ENCODE results near the gene TMPRSS6. TPM values are rescaled to one million over a fixed set of nuclear protein-coding genes. Genes with fewer than 3 reads are reported as not detected.
A peak's percentile ranks its signal among the peaks of the same experiment; 100 is the strongest.

Gene TMPRSS6
- total RNA-seq: 100 to 1,000 TPM in 1 of 2 donors, 10 to 100 TPM in 1; 86.6 to 343 TPM

- Mint-ChIP-seq H3K4me3 (no peak within 1 kb of the TSS), H3K9me3 (no peaks in the 10 kb centered on the region), H3K27ac (no peak within 1 kb of the TSS), H3K27me3 (no peaks in the 10 kb centered on the region), H3K4me1 (peaks cover 7% of the 10 kb centered on the region), H3K36me3 (ENCODE audit: low read depth) (no peaks in the 10 kb centered on the region)
- no peak for ATAC-seq (replicated peaks)
Observed at GRCh38 chr22:37109242-37109917, at the start of gene TMPRSS6. Gene TMPRSS6 (minus strand): TSS chr22:37109713. CDS start chr22:37103417, 6,296 bp downstream.

- H3K27me3 Mint-ChIP-seq: no peaks in the 10 kb centered on the region
- H3K4me1 Mint-ChIP-seq: peaks cover 37% of the 10 kb centered on the region
- no peak for ATAC-seq (replicated peaks)
- H3K36me3 Mint-ChIP-seq (ENCODE audit: low read depth): peaks cover 10% of the 10 kb centered on the region
- H3K27ac Mint-ChIP-seq: peak overlapping the region; percentile 37
- H3K9me3 Mint-ChIP-seq: no peaks in the 10 kb centered on the region
- H3K4me3 Mint-ChIP-seq: peak overlapping the region; percentile 29
Observed at GRCh38 chr22:37158963-37159290, 49.4 kb upstream of the TMPRSS6 start.

- peaks cover 3% of the 10 kb centered on the region for H3K36me3 Mint-ChIP-seq (ENCODE audit: low read depth)
- peak overlapping the region; percentile 63 for H3K27ac Mint-ChIP-seq
- H3K27me3 Mint-ChIP-seq: no peaks in the 10 kb centered on the region
- no peaks in the 10 kb centered on the region for H3K9me3 Mint-ChIP-seq
- H3K4me1 Mint-ChIP-seq: peaks cover 40% of the 10 kb centered on the region
- no peak for ATAC-seq (replicated peaks)
- H3K4me3 Mint-ChIP-seq: peak overlapping the region; percentile 5
Observed at GRCh38 chr22:37157516-37158285, 48.2 kb upstream of the TMPRSS6 start.

GRCh38 chr22:37156686-37157435, 47.3 kb upstream of the TMPRSS6 start:
- no peaks in the 10 kb centered on the region for H3K36me3 Mint-ChIP-seq (ENCODE audit: low read depth)
- H3K27me3 Mint-ChIP-seq: no peaks in the 10 kb centered on the region
- no peaks in the 10 kb centered on the region for H3K9me3 Mint-ChIP-seq
- no peak for ATAC-seq (replicated peaks)
- peaks cover 35% of the 10 kb centered on the region for H3K4me1 Mint-ChIP-seq
- peak overlapping the region; percentile 63 for H3K27ac Mint-ChIP-seq
- no peak overlapping the region for H3K4me3 Mint-ChIP-seq

GRCh38 chr22:37155971-37156370, 46.5 kb upstream of the TMPRSS6 start:
- H3K4me1 Mint-ChIP-seq: peaks cover 42% of the 10 kb centered on the region
- ATAC-seq (replicated peaks): no peak

GRCh38 chr22:37154925-37155712, 45.6 kb upstream of the TMPRSS6 start:
- Mint-ChIP-seq H3K4me1 (peaks cover 51% of the 10 kb centered on the region), H3K36me3 (ENCODE audit: low read depth) (peaks cover 3% of the 10 kb centered on the region), H3K9me3 (no peaks in the 10 kb centered on the region), H3K27me3 (no peaks in the 10 kb centered on the region), H3K4me3 (peak overlapping the region; percentile 62), H3K27ac (peak overlapping the region; percentile 80)
- ATAC-seq (replicated peaks): peak; percentile 93

More at GRCh38 chr22:37155971-37156370, 46.5 kb upstream of the TMPRSS6 start:
- no peaks in the 10 kb centered on the region for H3K27me3 Mint-ChIP-seq
- no peaks in the 10 kb centered on the region for H3K9me3 Mint-ChIP-seq
- H3K36me3 Mint-ChIP-seq (ENCODE audit: low read depth): no peaks in the 10 kb centered on the region
- H3K27ac Mint-ChIP-seq: peak overlapping the region; percentile 80
- H3K4me3 Mint-ChIP-seq: peak overlapping the region; percentile 62

- H3K36me3 Mint-ChIP-seq (ENCODE audit: low read depth): peaks cover 15% of the 10 kb centered on the region
- no peak overlapping the region for H3K4me3 Mint-ChIP-seq
- no peaks in the 10 kb centered on the region for H3K9me3 Mint-ChIP-seq
- H3K27me3 Mint-ChIP-seq: no peaks in the 10 kb centered on the region
- no peak for ATAC-seq (replicated peaks)
- peaks cover 54% of the 10 kb centered on the region for H3K4me1 Mint-ChIP-seq
- H3K27ac Mint-ChIP-seq: no peak overlapping the region
Observed at GRCh38 chr22:37153901-37154300, 44.4 kb upstream of the TMPRSS6 start.

- Mint-ChIP-seq H3K4me3 (peak overlapping the region; percentile 96), H3K4me1 (peaks cover 46% of the 10 kb centered on the region)
Observed at GRCh38 chr22:37151401-37151800, 41.9 kb upstream of the TMPRSS6 start.

GRCh38 chr22:37150701-37151100, 41.2 kb upstream of the TMPRSS6 start:
- peaks cover 47% of the 10 kb centered on the region for H3K36me3 Mint-ChIP-seq (ENCODE audit: low read depth)

More at GRCh38 chr22:37151401-37151800, 41.9 kb upstream of the TMPRSS6 start:
- no peak for ATAC-seq (replicated peaks)
- Mint-ChIP-seq H3K36me3 (ENCODE audit: low read depth) (peaks cover 40% of the 10 kb centered on the region), H3K9me3 (no peaks in the 10 kb centered on the region), H3K27me3 (no peaks in the 10 kb centered on the region), H3K27ac (peak overlapping the region; percentile 89)

GRCh38 chr22:37148742-37149665, 39.5 kb upstream of the TMPRSS6 start:
- ATAC-seq (replicated peaks): peak; percentile 0
- peak overlapping the region; percentile 89 for H3K27ac Mint-ChIP-seq
- H3K27me3 Mint-ChIP-seq: no peaks in the 10 kb centered on the region
- peaks cover 42% of the 10 kb centered on the region for H3K4me1 Mint-ChIP-seq
- H3K9me3 Mint-ChIP-seq: no peaks in the 10 kb centered on the region
- peaks cover 64% of the 10 kb centered on the region for H3K36me3 Mint-ChIP-seq (ENCODE audit: low read depth)
- H3K4me3 Mint-ChIP-seq: peak overlapping the region; percentile 96

More at GRCh38 chr22:37150701-37151100, 41.2 kb upstream of the TMPRSS6 start:
- Mint-ChIP-seq H3K9me3 (no peaks in the 10 kb centered on the region), H3K27ac (peak overlapping the region; percentile 89), H3K4me1 (peaks cover 47% of the 10 kb centered on the region), H3K27me3 (no peaks in the 10 kb centered on the region), H3K4me3 (peak overlapping the region; percentile 96)
- no peak for ATAC-seq (replicated peaks)

GRCh38 chr22:37148031-37148651, 38.6 kb upstream of the TMPRSS6 start:
- Mint-ChIP-seq H3K27me3 (no peaks in the 10 kb centered on the region), H3K4me3 (peak overlapping the region; percentile 96), H3K9me3 (no peaks in the 10 kb centered on the region), H3K27ac (peak overlapping the region; percentile 89), H3K4me1 (peaks cover 42% of the 10 kb centered on the region), H3K36me3 (ENCODE audit: low read depth) (peaks cover 72% of the 10 kb centered on the region)
- no peak for ATAC-seq (replicated peaks)

GRCh38 chr22:37147186-37147990, 37.9 kb upstream of the TMPRSS6 start:
- peaks cover 46% of the 10 kb centered on the region for H3K4me1 Mint-ChIP-seq
- peaks cover 80% of the 10 kb centered on the region for H3K36me3 Mint-ChIP-seq (ENCODE audit: low read depth)
- no peaks in the 10 kb centered on the region for H3K27me3 Mint-ChIP-seq
- no peaks in the 10 kb centered on the region for H3K9me3 Mint-ChIP-seq
- peak overlapping the region; percentile 89 for H3K27ac Mint-ChIP-seq
- peak overlapping the region; percentile 96 for H3K4me3 Mint-ChIP-seq
- peak; percentile 40 for ATAC-seq (replicated peaks)
